HL-60/S4 (cell line): ENCODE results near the gene EIF3J.
"Not testable (repeated sequence)": the region's sequence is repeated elsewhere in the genome, so short reads cannot be mapped to it uniquely, and the experiment has no call there.

Experiments used
- in situ Hi-C: fragments of 300-500 bp; cut with MboI; formaldehyde crosslinking; loops from 2 replicates; pipeline ENCODE4 v1.14.3; 2022; ENCODE audit warnings: low sequenced_read_pairs

The EIF3J gene, protein sequence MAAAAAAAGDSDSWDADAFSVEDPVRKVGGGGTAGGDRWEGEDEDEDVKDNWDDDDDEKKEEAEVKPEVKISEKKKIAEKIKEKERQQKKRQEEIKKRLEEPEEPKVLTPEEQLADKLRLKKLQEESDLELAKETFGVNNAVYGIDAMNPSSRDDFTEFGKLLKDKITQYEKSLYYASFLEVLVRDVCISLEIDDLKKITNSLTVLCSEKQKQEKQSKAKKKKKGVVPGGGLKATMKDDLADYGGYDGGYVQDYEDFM

GRCh38 chr15:44536962-44537734 lies at the start of gene EIF3J:
Gene EIF3J, plus strand, starts transcription at chr15:44537147. Its CDS starts 48 bp downstream, at chr15:44537195.
- in situ Hi-C loops, result no loop called here

DNA sequence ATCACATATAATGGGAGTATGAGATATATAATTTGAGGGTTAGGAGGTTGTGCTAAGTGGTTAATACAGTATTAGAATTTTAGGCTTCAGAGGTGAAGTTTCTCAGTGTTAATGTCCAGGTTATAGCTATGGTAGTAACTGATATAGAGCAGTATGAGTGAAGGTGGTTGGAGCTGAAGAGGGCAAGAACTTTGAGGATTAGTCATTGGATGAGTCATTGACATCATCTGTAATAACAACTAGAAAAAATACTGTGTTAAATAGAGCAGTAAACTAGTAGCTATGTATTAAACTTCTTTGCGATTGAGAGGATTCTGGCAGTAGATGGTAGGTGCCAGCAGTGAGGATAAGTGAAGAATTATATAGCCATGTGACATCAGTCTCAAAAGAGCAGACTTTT lies 47.5 kb upstream of the EIF3J start:
- in situ Hi-C loops, result no loop called here

DNA sequence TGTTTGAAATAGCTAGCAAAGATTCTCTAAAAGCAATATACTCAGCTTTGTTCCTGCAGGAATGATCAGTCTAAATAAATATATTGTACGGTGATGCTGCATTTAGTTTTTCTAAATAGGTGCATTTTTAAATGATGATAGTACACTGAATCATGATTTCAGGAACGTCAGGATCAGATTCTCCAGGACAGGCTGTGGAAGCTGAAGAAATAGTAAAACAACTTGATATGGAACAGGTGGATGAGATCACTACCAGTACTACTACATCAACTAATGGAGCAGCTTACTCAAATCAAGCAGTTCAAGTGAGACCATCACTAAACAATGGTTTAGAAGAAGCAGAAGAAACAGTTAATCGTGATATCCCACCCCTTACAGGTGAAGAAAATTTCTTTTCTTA lies 46.3 kb upstream of the EIF3J start:
- in situ Hi-C loops, result no loop called here

GRCh38 chr15:44492040-44492439 lies 44.9 kb upstream of the EIF3J start:
- in situ Hi-C loops, result no loop called here

GRCh38 chr15:44492672-44493071 lies 44.3 kb upstream of the EIF3J start:
- in situ Hi-C loops, result no loop called here

- in situ Hi-C loops, result no loop called here
Observed at GRCh38 chr15:44495562-44495961, 41.4 kb upstream of the EIF3J start.

DNA sequence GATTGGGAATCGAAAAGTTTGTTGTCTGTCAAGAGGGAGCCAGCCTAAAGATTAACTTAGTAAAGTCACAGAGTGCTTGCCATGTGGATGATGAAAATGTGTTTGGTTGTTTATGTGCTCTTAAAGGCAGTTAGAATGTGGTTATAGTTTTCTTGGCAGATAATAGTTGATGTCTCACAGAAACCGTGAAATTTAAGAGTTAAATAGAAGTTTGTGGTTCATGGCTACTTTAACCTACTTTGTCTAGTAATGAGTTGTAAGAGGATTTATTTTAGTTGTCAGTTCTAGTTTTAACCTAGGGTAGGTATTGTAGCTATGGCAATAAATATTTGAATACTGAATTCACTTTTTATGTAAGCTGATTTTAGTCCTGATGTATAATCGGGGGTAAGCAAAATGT lies 36.4 kb upstream of the EIF3J start:
- in situ Hi-C loops, result no loop called here

DNA sequence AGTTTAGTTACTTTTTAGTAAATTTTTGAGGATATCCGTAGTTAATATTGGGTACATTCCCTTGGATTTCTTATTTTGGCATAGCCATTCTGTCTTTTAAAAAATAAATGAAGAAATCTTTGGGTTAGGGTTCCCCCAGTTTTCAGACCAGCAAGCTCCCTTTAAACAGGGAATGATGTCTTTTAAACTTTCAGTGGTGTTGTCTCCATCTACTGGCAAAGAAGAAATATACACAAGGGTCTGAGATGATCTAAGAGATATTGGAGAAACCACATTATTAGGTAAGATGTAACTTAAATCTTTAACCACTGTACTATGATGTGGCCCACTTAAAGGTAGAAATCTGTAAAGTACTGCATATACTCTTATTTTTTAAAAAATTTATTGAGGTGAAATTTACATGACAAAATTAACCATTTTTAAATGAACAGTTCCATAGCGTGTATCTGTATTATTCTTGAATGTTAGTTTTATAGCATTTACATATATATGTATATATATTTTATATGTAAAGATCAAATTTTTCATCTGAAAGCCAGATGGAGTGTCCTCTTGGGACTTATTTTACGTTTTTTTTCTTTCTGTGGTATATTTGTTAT lies 35.1 kb upstream of the EIF3J start:
- in situ Hi-C loops, result no loop called here

DNA sequence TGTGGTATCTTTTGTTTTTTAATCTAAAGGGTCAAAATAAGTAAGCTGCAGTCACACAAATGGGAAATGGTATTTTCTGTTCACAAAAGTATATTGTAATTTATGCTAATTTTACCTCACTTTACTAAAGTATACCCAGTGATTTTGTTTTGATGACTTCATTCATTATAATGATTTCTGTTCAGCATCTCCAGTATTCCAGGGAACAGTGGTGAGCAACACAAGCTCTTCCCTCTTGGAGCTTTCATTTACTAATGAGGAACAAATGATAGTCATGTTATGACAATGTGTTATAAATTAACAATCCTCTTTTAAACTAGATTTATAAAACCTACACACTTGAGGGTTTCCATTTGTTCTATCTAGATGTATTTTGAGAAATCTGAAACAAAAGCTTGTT lies 20.5 kb upstream of the EIF3J start:
- in situ Hi-C loops, result no loop called here

GRCh38 chr15:44519537-44519936 lies 17.4 kb upstream of the EIF3J start:
- in situ Hi-C loops, result no loop called here

- in situ Hi-C loops, result no loop called here
Observed at GRCh38 chr15:44525018-44525417, 11.9 kb upstream of the EIF3J start.

DNA sequence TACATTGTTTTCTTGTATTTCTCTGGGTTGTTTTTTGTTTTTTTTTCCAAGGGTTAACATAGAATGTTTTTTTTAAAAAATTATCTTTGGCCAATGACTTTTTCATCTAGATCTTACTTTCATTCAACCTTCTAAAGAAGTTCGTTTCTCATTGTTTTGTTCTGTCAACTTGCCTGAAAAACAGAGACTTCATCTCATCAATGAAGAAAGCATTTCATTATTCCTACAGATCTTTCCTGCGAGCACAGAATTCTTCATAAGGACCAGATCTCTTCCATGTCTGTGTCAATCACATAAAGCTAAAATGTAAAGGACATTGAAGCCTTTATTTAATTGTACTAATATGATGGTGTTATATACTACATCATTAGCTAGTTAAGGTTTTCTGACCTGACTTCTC lies 9.7 kb upstream of the EIF3J start:
- in situ Hi-C loops, result no loop called here

DNA sequence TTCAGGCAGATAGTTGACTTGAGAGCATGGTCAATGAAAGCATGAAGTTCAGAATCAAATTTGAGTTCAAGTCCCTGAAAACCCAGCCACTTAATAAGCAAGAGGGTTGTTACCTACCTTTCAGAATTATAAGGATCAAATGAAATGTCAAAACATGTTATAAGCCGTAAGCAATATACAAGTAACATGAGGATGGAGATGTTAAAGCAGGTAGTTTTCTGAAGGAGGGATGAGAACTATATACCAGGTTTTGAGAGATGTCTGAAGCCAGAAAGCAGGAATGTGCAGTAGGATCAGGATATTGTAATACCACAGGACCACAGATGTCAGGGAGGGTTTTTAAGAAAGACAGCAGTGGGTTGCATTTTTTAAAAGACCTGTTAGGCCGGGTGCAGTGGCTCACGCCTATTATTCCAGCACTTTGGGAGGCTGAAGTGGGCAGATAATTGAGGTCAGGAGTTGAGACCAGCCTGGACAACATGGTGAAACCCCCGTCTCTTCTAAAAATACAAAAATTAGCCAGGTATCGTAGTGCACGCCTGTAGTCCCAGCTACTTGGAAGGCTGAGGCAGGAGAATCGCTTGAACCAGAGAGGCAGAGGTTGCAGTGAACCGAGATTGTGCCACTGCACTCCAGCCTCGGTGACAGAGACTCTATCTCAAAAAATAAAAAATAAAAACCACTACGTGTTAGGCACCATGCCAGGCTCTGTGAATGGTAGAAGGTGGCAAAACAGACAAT lies 6.9 kb upstream of the EIF3J start:
- in situ Hi-C loops, result no loop called here

- in situ Hi-C loops, result no loop called here
Observed at GRCh38 chr15:44530653-44531052, 6.3 kb upstream of the EIF3J start.

GRCh38 chr15:44532275-44532674 lies 4.7 kb upstream of the EIF3J start:
- in situ Hi-C loops, result not testable (repeated sequence)

- in situ Hi-C loops, result no loop called here
Observed at GRCh38 chr15:44532689-44533088, 4.3 kb upstream of the EIF3J start.

DNA sequence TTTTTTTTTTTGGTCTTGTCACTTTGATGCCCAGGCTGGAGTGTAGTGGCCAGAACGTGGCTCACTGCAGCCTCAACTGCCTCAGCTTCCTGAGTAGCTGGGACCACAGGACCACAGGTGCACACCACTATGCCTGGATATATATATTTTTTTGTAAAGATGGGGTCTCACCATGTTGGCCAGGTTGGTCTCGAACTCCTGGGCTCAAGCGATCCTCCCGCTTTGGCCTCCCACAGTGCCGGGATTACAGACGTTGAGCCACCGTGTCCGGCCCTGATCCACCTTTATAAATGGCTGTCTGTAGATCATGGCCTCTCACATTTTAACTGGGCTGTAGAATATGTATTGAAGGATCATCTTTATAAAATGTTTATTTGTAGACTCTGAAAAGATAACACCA lies 1.9 kb upstream of the EIF3J start:
- in situ Hi-C loops, result no loop called here

DNA sequence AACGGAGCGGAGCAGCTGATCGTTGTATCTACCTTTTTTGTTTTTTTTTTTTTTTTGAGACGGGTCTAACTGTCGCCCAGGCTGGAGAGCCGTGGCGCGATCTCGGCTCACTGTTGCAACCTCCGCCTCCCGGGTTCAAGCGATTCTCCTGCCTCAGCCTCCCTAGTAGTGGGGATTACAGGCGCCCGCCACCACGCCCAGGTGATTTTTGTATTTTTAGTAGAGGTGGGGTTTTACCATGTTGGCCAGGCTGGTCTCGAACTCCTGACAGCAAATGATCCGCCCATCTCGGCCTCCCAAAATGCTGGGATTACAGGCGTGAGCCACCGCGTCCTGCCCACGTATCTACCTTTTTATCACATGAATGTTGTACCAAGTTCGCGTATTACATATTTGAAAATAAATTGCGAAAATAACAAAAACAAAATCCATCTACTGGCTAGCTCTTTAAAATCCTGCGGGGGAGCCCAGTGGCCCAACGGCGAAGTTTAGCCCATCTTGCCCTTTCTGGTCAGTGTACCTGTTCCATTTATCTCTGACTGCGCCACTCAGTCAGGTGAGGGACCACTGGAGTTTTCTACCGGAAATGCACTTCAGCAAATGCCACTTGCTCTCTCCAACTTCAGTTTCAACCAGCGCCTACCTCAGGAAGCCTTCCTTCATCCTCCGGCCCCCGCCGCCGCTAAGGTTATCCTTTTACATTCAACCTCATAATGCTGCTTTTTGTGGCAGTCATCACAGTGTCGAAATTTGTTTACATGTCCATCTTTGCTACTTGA lies 1.2 kb upstream of the EIF3J start:
- in situ Hi-C loops, result no loop called here

DNA sequence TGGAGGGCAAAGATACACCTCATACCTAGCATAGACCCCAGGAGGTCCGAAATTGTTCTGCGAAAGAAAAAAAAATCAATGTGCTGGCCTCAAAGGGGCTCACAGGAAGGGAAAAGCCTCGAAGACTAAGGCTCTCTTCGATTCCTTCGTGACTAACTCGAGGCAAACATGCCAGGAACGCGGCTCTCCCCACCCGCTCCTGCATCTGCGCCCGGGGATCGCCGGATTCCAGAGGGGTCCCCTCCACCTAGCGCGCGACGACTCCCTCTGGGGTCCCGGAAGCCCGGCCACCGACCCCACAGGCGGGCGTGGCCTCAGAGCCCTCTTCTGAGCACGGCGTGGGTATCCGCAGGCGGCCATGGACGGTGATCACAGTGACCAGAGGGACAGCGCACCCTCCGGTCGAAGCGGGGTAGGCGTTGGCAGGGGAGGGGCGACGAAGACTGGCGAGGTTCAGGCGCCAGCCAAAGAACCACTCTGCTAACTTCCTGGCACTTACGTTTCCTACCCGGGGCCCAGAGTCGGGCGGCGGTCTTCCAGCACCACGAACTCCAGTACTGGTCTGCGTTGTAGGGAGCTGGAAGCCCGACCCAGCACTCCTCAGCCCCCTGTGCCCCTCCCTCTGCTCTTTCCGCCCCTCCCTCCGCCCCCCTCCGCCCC lies 515 bp upstream of the EIF3J start:
- in situ Hi-C loops, result no loop called here

DNA sequence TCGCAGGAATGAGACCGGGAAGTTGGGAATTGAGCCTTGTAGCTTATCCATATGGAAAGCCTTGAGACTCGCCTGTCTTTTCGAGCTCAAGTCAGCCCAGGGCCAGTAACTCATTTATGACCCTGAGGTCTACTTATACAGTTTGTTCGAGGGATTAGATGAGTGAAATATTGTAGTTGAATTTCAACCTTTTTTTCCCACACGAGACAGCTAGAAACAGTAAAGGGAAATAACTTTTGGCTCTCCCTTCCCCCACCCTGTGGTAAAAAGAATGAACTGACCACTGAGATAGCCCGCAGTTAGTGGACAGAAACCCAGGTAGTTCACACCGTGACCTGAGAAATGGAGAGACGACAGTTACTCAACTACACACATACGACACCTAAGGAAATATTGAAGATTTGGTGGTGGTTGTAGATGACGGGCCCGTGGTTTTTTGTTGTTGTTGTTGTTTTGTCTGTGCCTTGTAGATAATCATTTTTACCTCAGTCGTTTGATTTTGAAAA lies 841 bp downstream of the EIF3J start:
- in situ Hi-C loops, result no loop called here
